Endothelial cell (in vitro differentiated cells): ENCODE measurements around the gene ESRP2. TPM values are rescaled to one million over a fixed set of nuclear protein-coding genes. Genes with fewer than 3 reads are reported as not detected.

Experiments
- DNase-seq: peaks from one replicate; pipeline ENCODE4 v3.0.0; 2021; ENCODE audit warnings: low spot score
- H3K27ac Mint-ChIP-seq: one replicate; pipeline ENCODE4 v1.8.0; 2021; ENCODE audit warnings: mixed read lengths, inconsistent platforms; ENCODE audit not compliant: unreplicated experiment
- H3K27me3 Mint-ChIP-seq: one replicate; pipeline ENCODE4 v1.8.0; 2021; ENCODE audit warnings: mild to moderate bottlenecking, moderate library complexity, mixed read lengths, inconsistent platforms; ENCODE audit not compliant: unreplicated experiment
- H3K36me3 Mint-ChIP-seq: one replicate; pipeline ENCODE4 v1.8.0; 2021; ENCODE audit warnings: mild to moderate bottlenecking, low read depth, mixed read lengths, inconsistent platforms; ENCODE audit not compliant: unreplicated experiment
- H3K4me1 Mint-ChIP-seq: one replicate; pipeline ENCODE4 v1.8.0; 2021; ENCODE audit warnings: mild to moderate bottlenecking, mixed read lengths, inconsistent platforms; ENCODE audit not compliant: unreplicated experiment
- H3K4me3 Mint-ChIP-seq: one replicate; pipeline ENCODE4 v1.8.0; 2021; ENCODE audit warnings: mild to moderate bottlenecking, mixed read lengths, inconsistent platforms; ENCODE audit not compliant: unreplicated experiment
- H3K9me3 Mint-ChIP-seq: one replicate; pipeline ENCODE4 v1.8.0; 2021; ENCODE audit warnings: mixed read lengths, inconsistent platforms; ENCODE audit not compliant: unreplicated experiment
- CTCF ChIP-seq: fragments of 200-600 bp; sonication (generic); IDR thresholded peaks from one replicate; pipeline ENCODE4 v1.5.0; 2021; ENCODE audit warnings: antibody characterized with exemption; ENCODE audit not compliant: unreplicated experiment
- long read RNA-seq: library from polyadenylated mRNA; unstranded; transcript quantifications from one replicate; pipeline ENCODE4 v2.0.0, GENCODE V29; 2020; ENCODE audit not compliant: unreplicated experiment
- total RNA-seq: library from RNA; stranded (reverse); fragmentation: NEBNext Ultra II Directional; extraction: Animal tissue kit (Norgen Biotek cat#: 25700); gene quantifications from one replicate; pipeline ENCODE4 v1.2.1, GENCODE V29; 2021; ENCODE audit not compliant: unreplicated experiment

The ESRP2 gene
- 0.64 TPM for total RNA-seq
- long read RNA-seq: 0 reads

- Mint-ChIP-seq H3K4me3 (peak within 1 kb of the TSS; percentile 82), H3K9me3 (no peaks in the 10 kb centered on the region), H3K27me3 (peaks cover 28% of the 10 kb centered on the region), H3K36me3 (no peaks in the 10 kb centered on the region), H3K27ac (peak within 1 kb of the TSS; percentile 48), H3K4me1 (peaks cover 20% of the 10 kb centered on the region)
- no peak for TF ChIP-seq CTCF
- DNase-seq: no peak
Observed at GRCh38 chr16:68235887-68236136, at the start of gene ESRP2. ESRP2 (minus strand) TSS chr16:68236127; CDS start chr16:68236045, 82 bp downstream.

GRCh38 chr16:68285683-68286082, 49.8 kb upstream of the ESRP2 start:
- Mint-ChIP-seq H3K9me3 (no peaks in the 10 kb centered on the region), H3K27ac (no peak overlapping the region), H3K36me3 (peaks cover 4% of the 10 kb centered on the region), H3K4me3 (no peak overlapping the region), H3K4me1 (peaks cover 48% of the 10 kb centered on the region), H3K27me3 (peaks cover 8% of the 10 kb centered on the region)
- TF ChIP-seq CTCF: no peak
- no peak for DNase-seq

GRCh38 chr16:68284847-68285246, 48.9 kb upstream of the ESRP2 start:
- no peaks in the 10 kb centered on the region for H3K9me3 Mint-ChIP-seq
- H3K36me3 Mint-ChIP-seq: peaks cover 2% of the 10 kb centered on the region
- H3K27ac Mint-ChIP-seq: no peak overlapping the region
- TF ChIP-seq CTCF: no peak
- DNase-seq: no peak
- peaks cover 42% of the 10 kb centered on the region for H3K4me1 Mint-ChIP-seq
- H3K27me3 Mint-ChIP-seq: peaks cover 3% of the 10 kb centered on the region
- H3K4me3 Mint-ChIP-seq: no peak overlapping the region

GRCh38 chr16:68283801-68284598, 48.1 kb upstream of the ESRP2 start:
- Mint-ChIP-seq H3K4me3 (no peak overlapping the region), H3K27me3 (peaks cover 3% of the 10 kb centered on the region), H3K36me3 (no peaks in the 10 kb centered on the region), H3K9me3 (no peaks in the 10 kb centered on the region), H3K4me1 (peaks cover 37% of the 10 kb centered on the region), H3K27ac (no peak overlapping the region)
- TF ChIP-seq CTCF: no peak
- DNase-seq: no peak

- no peak for DNase-seq
- H3K27me3 Mint-ChIP-seq: peaks cover 3% of the 10 kb centered on the region
- H3K4me3 Mint-ChIP-seq: no peak overlapping the region
- no peaks in the 10 kb centered on the region for H3K36me3 Mint-ChIP-seq
- no peak overlapping the region for H3K27ac Mint-ChIP-seq
- H3K4me1 Mint-ChIP-seq: peaks cover 37% of the 10 kb centered on the region
- no peaks in the 10 kb centered on the region for H3K9me3 Mint-ChIP-seq
- TF ChIP-seq CTCF: no peak
Observed at GRCh38 chr16:68283346-68283745, 47.4 kb upstream of the ESRP2 start.
